Retinal pigment epithelial cell (primary cell): ENCODE results near the gene QKI.
"Not testable (repeated sequence)": the region's sequence is repeated elsewhere in the genome, so short reads cannot be mapped to it uniquely, and the experiment has no call there.

Experiments
- DNase-seq: peaks from one replicate; pipeline ENCODE4 v3.0.0-alpha.2; 2010; ENCODE audit warnings: low read depth
- H3K4me3 ChIP-seq: 2 replicates; pipeline ENCODE4 v1.5.1; 2011; ENCODE audit warnings: mild to moderate bottlenecking, low read length, control low read depth, moderate library complexity
- TF ChIP-seq, protein P1 (sequence below): conservative IDR thresholded peaks from 2 replicates; pipeline ENCODE4 v1.5.1; 2011; ENCODE audit warnings: low read depth, low read length, control low read depth, inconsistent platforms

QKI gene

DNA sequence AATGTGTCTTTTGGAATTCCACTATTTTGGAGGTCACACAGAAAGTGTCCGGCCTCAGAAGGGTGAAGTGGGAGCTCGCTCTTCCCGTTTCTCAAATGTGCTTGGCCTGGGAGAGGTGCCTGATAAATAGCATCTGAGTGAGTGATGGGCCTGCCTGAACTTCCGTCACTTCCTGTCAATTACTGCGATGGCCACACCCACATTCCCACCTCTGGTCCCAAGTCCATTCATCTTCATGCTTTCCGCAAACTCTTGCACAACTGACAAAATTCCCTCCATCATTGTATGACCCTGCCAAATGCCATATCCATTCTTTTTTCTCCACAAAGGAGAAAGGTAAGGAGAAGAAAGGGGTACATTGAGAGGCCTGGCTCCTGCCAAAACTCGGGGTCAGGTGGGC, 169.0 kb downstream of the QKI start:
- TF ChIP-seq, protein P1, sequence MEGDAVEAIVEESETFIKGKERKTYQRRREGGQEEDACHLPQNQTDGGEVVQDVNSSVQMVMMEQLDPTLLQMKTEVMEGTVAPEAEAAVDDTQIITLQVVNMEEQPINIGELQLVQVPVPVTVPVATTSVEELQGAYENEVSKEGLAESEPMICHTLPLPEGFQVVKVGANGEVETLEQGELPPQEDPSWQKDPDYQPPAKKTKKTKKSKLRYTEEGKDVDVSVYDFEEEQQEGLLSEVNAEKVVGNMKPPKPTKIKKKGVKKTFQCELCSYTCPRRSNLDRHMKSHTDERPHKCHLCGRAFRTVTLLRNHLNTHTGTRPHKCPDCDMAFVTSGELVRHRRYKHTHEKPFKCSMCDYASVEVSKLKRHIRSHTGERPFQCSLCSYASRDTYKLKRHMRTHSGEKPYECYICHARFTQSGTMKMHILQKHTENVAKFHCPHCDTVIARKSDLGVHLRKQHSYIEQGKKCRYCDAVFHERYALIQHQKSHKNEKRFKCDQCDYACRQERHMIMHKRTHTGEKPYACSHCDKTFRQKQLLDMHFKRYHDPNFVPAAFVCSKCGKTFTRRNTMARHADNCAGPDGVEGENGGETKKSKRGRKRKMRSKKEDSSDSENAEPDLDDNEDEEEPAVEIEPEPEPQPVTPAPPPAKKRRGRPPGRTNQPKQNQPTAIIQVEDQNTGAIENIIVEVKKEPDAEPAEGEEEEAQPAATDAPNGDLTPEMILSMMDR = no peak
- H3K4me3 ChIP-seq = no peak overlapping the region
- DNase-seq = no peak

DNA sequence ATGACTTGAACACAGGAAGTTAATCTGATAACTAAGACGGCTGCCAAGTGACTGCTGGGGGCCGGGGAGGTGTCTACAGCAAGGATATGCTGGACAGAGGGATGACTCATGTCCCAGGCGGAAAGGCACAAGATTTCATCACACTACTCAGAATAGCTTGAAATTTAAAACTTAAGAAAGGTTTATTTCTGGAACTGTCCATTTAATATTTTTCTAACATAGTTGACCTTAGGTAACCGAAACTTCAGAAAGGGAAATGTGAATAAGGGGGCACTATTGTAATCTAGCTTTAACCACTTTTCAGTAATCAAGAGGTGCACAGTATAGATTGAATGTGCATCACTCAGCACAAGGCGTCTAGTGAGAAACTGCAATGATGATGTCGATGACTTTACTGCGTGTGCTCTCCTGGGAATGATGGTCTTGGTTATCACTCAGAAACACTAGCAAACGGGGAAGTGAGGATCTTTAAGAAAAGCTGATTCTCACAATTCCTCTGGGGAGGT, 171.5 kb downstream of the QKI start:
- no peak overlapping the region for H3K4me3 ChIP-seq
- TF ChIP-seq, protein P1 = no peak
- DNase-seq = peak; percentile 43

DNA sequence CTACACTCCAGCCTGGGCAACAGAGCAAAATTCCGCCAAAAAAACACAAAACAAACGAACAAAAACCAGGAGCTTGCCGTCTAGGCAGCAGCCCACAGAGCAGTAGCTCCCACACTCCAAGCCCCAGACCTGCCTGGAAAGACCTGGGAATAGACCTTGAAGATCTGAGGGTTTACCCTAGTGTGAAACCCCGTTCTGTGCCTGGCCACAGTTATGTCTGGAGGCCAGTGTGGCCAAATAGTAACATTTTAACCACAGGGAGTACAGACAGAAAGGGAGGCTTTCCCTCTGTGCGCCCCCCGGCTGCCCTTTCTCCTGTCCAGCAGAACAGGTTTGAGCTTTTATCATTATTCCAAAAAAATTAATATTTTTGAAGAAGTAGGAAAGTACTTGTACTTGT, 172.4 kb downstream of the QKI start:
- TF ChIP-seq, protein P1 = no peak
- DNase-seq = no peak
- H3K4me3 ChIP-seq = no peak overlapping the region

DNA sequence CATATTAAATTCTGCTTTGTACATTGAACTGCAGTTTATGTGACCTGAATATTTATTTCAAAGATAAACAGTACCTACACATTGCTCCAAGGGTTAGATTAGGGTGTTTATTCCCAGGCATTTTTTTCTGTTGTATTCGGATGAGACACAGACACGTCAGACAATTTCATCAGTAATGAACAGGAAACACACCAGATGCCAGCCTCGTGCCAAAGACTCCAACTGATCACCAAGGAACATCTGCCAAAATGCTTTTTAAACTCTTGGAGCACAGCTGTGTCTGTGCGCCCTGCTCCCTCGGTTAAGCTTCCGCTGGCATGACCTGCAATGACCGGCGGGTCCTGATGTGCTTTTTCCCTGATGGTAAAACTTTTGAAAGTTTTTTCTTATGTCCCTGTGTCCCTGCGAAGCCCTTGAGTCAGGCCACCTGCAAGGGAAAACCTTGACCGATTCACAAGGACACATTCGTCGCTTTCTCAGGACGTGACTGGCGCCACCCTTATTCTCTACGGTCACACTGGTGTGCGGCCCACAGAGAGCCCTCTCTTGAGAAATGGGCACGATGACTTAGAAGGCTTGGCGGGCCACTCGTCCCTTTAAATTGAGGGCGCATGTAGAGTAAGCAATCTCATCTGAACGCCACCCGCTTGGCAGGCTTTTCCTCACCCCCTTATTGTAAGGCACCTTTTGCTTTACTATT, 173.9 kb downstream of the QKI start:
- H3K4me3 ChIP-seq = no peak overlapping the region
- TF ChIP-seq, protein P1 = no peak
- no peak for DNase-seq

DNA sequence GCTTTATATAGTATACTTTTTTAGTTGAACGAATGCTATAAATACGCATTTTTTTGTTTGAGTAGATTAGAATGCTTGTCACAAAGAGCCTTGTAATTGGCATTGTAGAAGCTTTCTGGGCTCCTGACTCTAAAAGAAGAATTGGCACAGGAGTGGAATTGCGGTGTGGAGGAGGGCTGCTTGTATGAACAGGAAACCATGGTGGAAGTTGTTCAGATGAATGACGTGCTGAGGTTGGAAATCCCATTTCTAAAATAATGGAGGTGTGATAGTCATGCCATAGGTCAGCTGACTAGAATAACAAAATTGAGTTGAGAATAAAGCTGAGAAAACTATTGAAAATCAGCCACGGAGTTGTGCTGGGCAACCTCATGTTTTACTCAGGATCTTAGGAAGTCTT, 174.9 kb downstream of the QKI start:
- TF ChIP-seq, protein P1 = no peak
- DNase-seq = no peak
- no peak overlapping the region for H3K4me3 ChIP-seq

DNA sequence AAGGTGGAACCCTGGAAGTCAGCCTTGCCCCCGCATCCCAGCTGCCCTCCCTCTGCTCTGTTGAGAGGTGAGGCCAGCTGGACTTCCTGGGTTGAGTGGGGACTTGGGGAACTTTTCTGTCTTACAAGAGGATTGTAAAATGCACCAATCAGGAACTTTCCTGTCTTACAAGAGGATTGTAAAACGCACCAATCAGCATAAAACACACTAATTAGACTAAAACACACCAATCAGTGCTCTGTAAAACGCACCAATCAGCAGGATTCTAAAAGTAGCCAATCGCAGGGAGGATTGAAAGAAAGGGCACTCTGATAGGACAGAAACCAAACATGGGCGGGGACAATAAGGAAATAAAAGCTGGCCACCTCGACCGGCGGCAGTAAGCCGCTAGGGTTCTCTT, 175.6 kb downstream of the QKI start:
- DNase-seq, H3K4me3 ChIP-seq: not testable (repeated sequence)

DNA sequence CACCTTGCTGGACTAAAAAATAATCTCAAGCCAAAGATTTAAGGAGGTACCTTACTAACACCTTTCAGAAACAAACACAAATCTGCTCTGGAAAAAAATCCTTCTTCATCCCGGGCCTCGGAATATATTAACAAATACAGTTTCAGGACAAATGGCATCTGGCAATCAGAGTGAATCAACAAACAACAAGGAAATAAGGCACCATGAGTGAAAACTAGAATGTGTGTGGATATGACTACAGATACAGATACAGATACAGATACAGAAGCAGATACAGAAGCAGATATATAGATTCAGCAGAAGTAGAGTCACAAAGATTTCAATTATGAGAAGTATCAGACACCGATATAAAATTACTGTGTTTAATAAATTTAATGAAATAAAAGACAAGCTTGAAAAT, 178.4 kb downstream of the QKI start:
- no peak overlapping the region for H3K4me3 ChIP-seq
- TF ChIP-seq, protein P1 = no peak
- no peak for DNase-seq

DNA sequence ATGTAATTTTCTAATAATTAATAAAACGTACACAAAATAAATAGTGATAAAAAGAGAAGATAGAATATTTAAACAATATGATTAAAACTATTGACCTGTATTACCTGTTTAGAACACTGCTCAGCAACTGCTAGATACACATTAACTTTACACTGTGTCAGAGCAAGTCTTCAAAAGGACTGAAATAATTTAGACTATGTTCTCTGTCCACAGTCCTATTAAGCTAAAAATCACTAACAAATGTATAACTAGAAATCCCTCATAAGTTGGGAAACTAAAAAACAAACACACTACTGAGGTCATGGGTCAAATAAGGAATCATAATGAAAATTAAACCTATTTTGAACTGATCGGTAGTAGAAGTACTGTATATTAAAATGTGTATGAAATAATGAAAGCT, 181.7 kb downstream of the QKI start:
- TF ChIP-seq, protein P1 = no peak
- DNase-seq = no peak
- H3K4me3 ChIP-seq = no peak overlapping the region
